ENCODE measurements around the gene FAM89A. TPM values are rescaled to one million over a fixed set of nuclear protein-coding genes. Genes with fewer than 3 reads are reported as not detected.
"Not testable (repeated sequence)": the region's sequence is repeated elsewhere in the genome, so short reads cannot be mapped to it uniquely, and the experiment has no call there.

Gene FAM89A
- total RNA-seq, 2 donors from 2014 or later = 1.3 to 1.8 TPM

- Mint-ChIP-seq H3K36me3 (ENCODE audit: low read depth) (no peaks in the 10 kb centered on the region), H3K27ac (no peak overlapping the region), H3K27me3 (peaks cover 11% of the 10 kb centered on the region), H3K4me3 (no peak overlapping the region), H3K4me1 (peaks cover 4% of the 10 kb centered on the region)
- ATAC-seq (no peak), DNase-seq (no peak)
- H3K9me3 ChIP-seq (ENCODE audit: control insufficient read depth, low read length, poor library complexity, severe bottlenecking) = no peaks in the 10 kb centered on the region
Observed at GRCh38 chr1:231068762-231069161, 28.7 kb upstream of the FAM89A start.

GRCh38 chr1:231065510-231066241 is 25.6 kb upstream of the FAM89A start:
- Mint-ChIP-seq H3K27me3 (peaks cover 25% of the 10 kb centered on the region), H3K4me3 (no peak overlapping the region), H3K27ac (no peak overlapping the region), H3K36me3 (ENCODE audit: low read depth) (no peaks in the 10 kb centered on the region), H3K4me1 (peaks cover 4% of the 10 kb centered on the region)
- no peak for DNase-seq
- no peak for ATAC-seq
- no peaks in the 10 kb centered on the region for H3K9me3 ChIP-seq (ENCODE audit: control insufficient read depth, low read length, poor library complexity, severe bottlenecking)

- no peak for ATAC-seq
Observed at GRCh38 chr1:231064418-231064817, 24.4 kb upstream of the FAM89A start.

GRCh38 chr1:231063331-231063730 is 23.3 kb upstream of the FAM89A start:
- Mint-ChIP-seq H3K4me1 (peaks cover 4% of the 10 kb centered on the region), H3K4me3 (no peak overlapping the region)

More at GRCh38 chr1:231064418-231064817, 24.4 kb upstream of the FAM89A start:
- no peak overlapping the region for H3K4me3 Mint-ChIP-seq
- no peak overlapping the region for H3K27ac Mint-ChIP-seq
- no peak for DNase-seq
- peaks cover 2% of the 10 kb centered on the region for H3K4me1 Mint-ChIP-seq
- H3K36me3 Mint-ChIP-seq (ENCODE audit: low read depth) = no peaks in the 10 kb centered on the region
- H3K9me3 ChIP-seq (ENCODE audit: control insufficient read depth, low read length, poor library complexity, severe bottlenecking) = no peaks in the 10 kb centered on the region
- peaks cover 25% of the 10 kb centered on the region for H3K27me3 Mint-ChIP-seq

GRCh38 chr1:231062500-231063270 is 22.6 kb upstream of the FAM89A start:
- no peaks in the 10 kb centered on the region for H3K36me3 Mint-ChIP-seq (ENCODE audit: low read depth)
- peaks cover 2% of the 10 kb centered on the region for H3K4me1 Mint-ChIP-seq
- H3K4me3 Mint-ChIP-seq = no peak overlapping the region
- peaks cover 35% of the 10 kb centered on the region for H3K27me3 Mint-ChIP-seq
- H3K9me3 ChIP-seq (ENCODE audit: control insufficient read depth, low read length, poor library complexity, severe bottlenecking) = no peaks in the 10 kb centered on the region
- no peak for DNase-seq
- no peak overlapping the region for H3K27ac Mint-ChIP-seq
- ATAC-seq = no peak

More at GRCh38 chr1:231063331-231063730, 23.3 kb upstream of the FAM89A start:
- Mint-ChIP-seq H3K27ac (no peak overlapping the region), H3K27me3 (peaks cover 32% of the 10 kb centered on the region), H3K36me3 (ENCODE audit: low read depth) (no peaks in the 10 kb centered on the region)
- ATAC-seq = no peak
- no peak for DNase-seq
- H3K9me3 ChIP-seq (ENCODE audit: control insufficient read depth, low read length, poor library complexity, severe bottlenecking) = no peaks in the 10 kb centered on the region

GRCh38 chr1:231059566-231060193 is 19.6 kb upstream of the FAM89A start:
- DNase-seq = no peak
- ATAC-seq = no peak
- Mint-ChIP-seq H3K27me3 (peaks cover 24% of the 10 kb centered on the region), H3K4me1 (peaks cover 2% of the 10 kb centered on the region), H3K4me3 (no peak overlapping the region), H3K27ac (no peak overlapping the region), H3K36me3 (ENCODE audit: low read depth) (peaks cover 2% of the 10 kb centered on the region)
- no peaks in the 10 kb centered on the region for H3K9me3 ChIP-seq (ENCODE audit: control insufficient read depth, low read length, poor library complexity, severe bottlenecking)

GRCh38 chr1:231058416-231059109 is 18.5 kb upstream of the FAM89A start:
- peaks cover 2% of the 10 kb centered on the region for H3K36me3 Mint-ChIP-seq (ENCODE audit: low read depth)
- no peak overlapping the region for H3K4me3 Mint-ChIP-seq
- no peak for ATAC-seq
- H3K27me3 Mint-ChIP-seq = peaks cover 25% of the 10 kb centered on the region
- H3K4me1 Mint-ChIP-seq = peaks cover 4% of the 10 kb centered on the region
- DNase-seq = no peak
- no peak overlapping the region for H3K27ac Mint-ChIP-seq
- no peaks in the 10 kb centered on the region for H3K9me3 ChIP-seq (ENCODE audit: control insufficient read depth, low read length, poor library complexity, severe bottlenecking)

GRCh38 chr1:231057410-231057809 is 17.4 kb upstream of the FAM89A start:
- H3K27ac Mint-ChIP-seq = no peak overlapping the region
- DNase-seq (no peak), ATAC-seq (no peak)
- H3K36me3 Mint-ChIP-seq (ENCODE audit: low read depth) = peaks cover 2% of the 10 kb centered on the region
- H3K27me3 Mint-ChIP-seq = peaks cover 35% of the 10 kb centered on the region
- H3K9me3 ChIP-seq (ENCODE audit: control insufficient read depth, low read length, poor library complexity, severe bottlenecking) = no peaks in the 10 kb centered on the region
- peaks cover 9% of the 10 kb centered on the region for H3K4me1 Mint-ChIP-seq
- H3K4me3 Mint-ChIP-seq = no peak overlapping the region

- Mint-ChIP-seq H3K27ac (no peak overlapping the region), H3K27me3 (peaks cover 21% of the 10 kb centered on the region), H3K4me1 (peaks cover 9% of the 10 kb centered on the region), H3K36me3 (ENCODE audit: low read depth) (peaks cover 2% of the 10 kb centered on the region), H3K4me3 (no peak overlapping the region)
- DNase-seq = no peak
- no peaks in the 10 kb centered on the region for H3K9me3 ChIP-seq (ENCODE audit: control insufficient read depth, low read length, poor library complexity, severe bottlenecking)
- ATAC-seq = no peak
Observed at GRCh38 chr1:231055271-231055670, 15.2 kb upstream of the FAM89A start.

GRCh38 chr1:231053493-231054162 is 13.6 kb upstream of the FAM89A start:
- Mint-ChIP-seq H3K4me1 (peaks cover 9% of the 10 kb centered on the region), H3K27me3 (peaks cover 27% of the 10 kb centered on the region), H3K4me3 (no peak overlapping the region), H3K27ac (no peak overlapping the region), H3K36me3 (ENCODE audit: low read depth) (peaks cover 2% of the 10 kb centered on the region)
- H3K9me3 ChIP-seq (ENCODE audit: control insufficient read depth, low read length, poor library complexity, severe bottlenecking) = no peaks in the 10 kb centered on the region
- DNase-seq = no peak
- no peak for ATAC-seq

- Mint-ChIP-seq H3K27ac (no peak overlapping the region), H3K4me3 (no peak overlapping the region), H3K4me1 (peaks cover 7% of the 10 kb centered on the region), H3K36me3 (ENCODE audit: low read depth) (peaks cover 2% of the 10 kb centered on the region), H3K27me3 (peaks cover 21% of the 10 kb centered on the region)
- no peaks in the 10 kb centered on the region for H3K9me3 ChIP-seq (ENCODE audit: control insufficient read depth, low read length, poor library complexity, severe bottlenecking)
- no peak for DNase-seq
- ATAC-seq = no peak
Observed at GRCh38 chr1:231052777-231053176, 12.7 kb upstream of the FAM89A start.

- not testable (repeated sequence) for H3K9me3 ChIP-seq (ENCODE audit: control insufficient read depth, low read length, poor library complexity, severe bottlenecking); H3K27ac Mint-ChIP-seq; H3K4me3 Mint-ChIP-seq; ATAC-seq; H3K36me3 Mint-ChIP-seq (ENCODE audit: low read depth); H3K4me1 Mint-ChIP-seq; DNase-seq
- peaks cover 21% of the 10 kb centered on the region for H3K27me3 Mint-ChIP-seq
Observed at GRCh38 chr1:231050932-231051331, 10.9 kb upstream of the FAM89A start.
